Measurements from ENCODE around the gene TRIM44. TPM values are rescaled to one million over a fixed set of nuclear protein-coding genes. Genes with fewer than 3 reads are reported as not detected.

TRIM44 gene
- total RNA-seq, 2 experiments from 2014 or later, result 37.4 to 40.1 TPM

- POLR2A ChIA-PET, result no interaction called here
- H3K9me3 Mint-ChIP-seq, result no peaks in the 10 kb centered on the region
- no peaks in the 10 kb centered on the region for H3K27me3 Mint-ChIP-seq
- no peak for DNase-seq
- H3K27ac Mint-ChIP-seq, result no peak overlapping the region
- ATAC-seq, result no peak
- H3K4me1 Mint-ChIP-seq (ENCODE audit: low read depth), result peaks cover 65% of the 10 kb centered on the region
- TF ChIP-seq CTCF (IDR thresholded peaks at IDR 0.05), result no peak
- H3K4me3 Mint-ChIP-seq, result no peak overlapping the region
- peaks cover 10% of the 10 kb centered on the region for H3K36me3 Mint-ChIP-seq (ENCODE audit: low read depth)
- intact Hi-C loops (cut with micrococcal nuclease), result no loop called here
- CTCF ChIA-PET, result no interaction called here
Measured at GRCh38 chr11:35678471-35678870, 15.9 kb downstream of the TRIM44 start.

GRCh38 chr11:35678975-35679374 is 16.4 kb downstream of the TRIM44 start:
- no peaks in the 10 kb centered on the region for H3K9me3 Mint-ChIP-seq
- H3K27me3 Mint-ChIP-seq, result no peaks in the 10 kb centered on the region
- peaks cover 60% of the 10 kb centered on the region for H3K4me1 Mint-ChIP-seq (ENCODE audit: low read depth)
- ChIA-PET CTCF (no interaction called here), POLR2A (no interaction called here)
- peaks cover 9% of the 10 kb centered on the region for H3K36me3 Mint-ChIP-seq (ENCODE audit: low read depth)
- no peak for ATAC-seq
- DNase-seq, result no peak
- no peak overlapping the region for H3K27ac Mint-ChIP-seq
- H3K4me3 Mint-ChIP-seq, result no peak overlapping the region
- intact Hi-C loops (cut with micrococcal nuclease), result no loop called here
- no peak for TF ChIP-seq CTCF (IDR thresholded peaks at IDR 0.05)

- intact Hi-C loops (cut with micrococcal nuclease), result no loop called here
- Mint-ChIP-seq H3K4me3 (no peak overlapping the region), H3K9me3 (no peaks in the 10 kb centered on the region), H3K27ac (no peak overlapping the region), H3K4me1 (ENCODE audit: low read depth) (peaks cover 51% of the 10 kb centered on the region), H3K36me3 (ENCODE audit: low read depth) (peaks cover 11% of the 10 kb centered on the region), H3K27me3 (no peaks in the 10 kb centered on the region)
- DNase-seq (no peak), ATAC-seq (no peak)
- ChIA-PET POLR2A (no interaction called here), CTCF (no interaction called here)
- no peak for TF ChIP-seq CTCF (IDR thresholded peaks at IDR 0.05)
Measured at GRCh38 chr11:35680506-35680905, 17.9 kb downstream of the TRIM44 start.

GRCh38 chr11:35681163-35681767 is 18.7 kb downstream of the TRIM44 start:
- H3K36me3 Mint-ChIP-seq (ENCODE audit: low read depth), result peaks cover 13% of the 10 kb centered on the region
- ChIA-PET CTCF (interaction anchor here (1.4 kb wide), 1 partner anchor 10 kb away, joined by 3 read pairs; no protein-coding TSS in a partner anchor), POLR2A (no interaction called here)
- no peak overlapping the region for H3K4me3 Mint-ChIP-seq
- H3K4me1 Mint-ChIP-seq (ENCODE audit: low read depth), result peaks cover 44% of the 10 kb centered on the region
- H3K27me3 Mint-ChIP-seq, result no peaks in the 10 kb centered on the region
- DNase-seq (no peak), ATAC-seq (peak; percentile 65)
- no peak overlapping the region for H3K27ac Mint-ChIP-seq
- no peak for TF ChIP-seq CTCF (IDR thresholded peaks at IDR 0.05)
- H3K9me3 Mint-ChIP-seq, result no peaks in the 10 kb centered on the region
- intact Hi-C loops (cut with micrococcal nuclease), result no loop called here

GRCh38 chr11:35682230-35683173 is 19.9 kb downstream of the TRIM44 start:
- Mint-ChIP-seq H3K4me1 (ENCODE audit: low read depth) (peaks cover 37% of the 10 kb centered on the region), H3K27ac (no peak overlapping the region), H3K27me3 (no peaks in the 10 kb centered on the region), H3K36me3 (ENCODE audit: low read depth) (peaks cover 21% of the 10 kb centered on the region), H3K4me3 (no peak overlapping the region), H3K9me3 (no peaks in the 10 kb centered on the region)
- no peak for ATAC-seq
- no peak for DNase-seq
- TF ChIP-seq CTCF (IDR thresholded peaks at IDR 0.05), result no peak
- CTCF ChIA-PET, result interaction anchor here (1.4 kb wide), 1 partner anchor 11 kb away, joined by 3 read pairs; no protein-coding TSS in a partner anchor
- POLR2A ChIA-PET, result no interaction called here
- intact Hi-C loops (cut with micrococcal nuclease), result no loop called here

Measured in activated CD8-positive, alpha-beta T cell treated with anti-CD3 and anti-CD28 coated beads for 36 hours (primary cell).